A673 (cell line): ENCODE data around the gene LYZ. TPM values are rescaled to one million over a fixed set of nuclear protein-coding genes. Genes with fewer than 3 reads are reported as not detected.

Experiments
- BruUV-seq: library from RNA; stranded (reverse); fragments of 400-500 nt; replicated peaks from 2 replicates; lab custom pipeline; 2021; lab: Mats Ljungman, UMichigan
- CTCF ChIA-PET: fragments of 300-600 bp; sonication (Branson Sonifier 250); formaldehyde crosslinking; loops from one replicate; lab custom pipeline; 2022; ENCODE audit warnings: antibody characterized with exemption; lab: Charles Lee
- POLR2A ChIA-PET: fragments of 300-600 bp; sonication (Branson Sonifier 250); formaldehyde crosslinking; loops from one replicate; lab custom pipeline; 2022; ENCODE audit warnings: antibody characterized with exemption; ENCODE audit not compliant: low non-redundant PET; lab: Charles Lee
- DNase-seq: peaks from one replicate; pipeline ENCODE4 v3.0.0-alpha.2; 2015; ENCODE audit warnings: low spot score
- H3K27ac ChIP-seq: fragments of 200-600 bp; sonication (generic); 2 replicates; pipeline ENCODE4 v1.5.1; 2016; ENCODE audit warnings: mixed run types, low read depth, mild to moderate bottlenecking, mixed read lengths, antibody characterized with exemption, low read length; ENCODE audit not compliant: poor library complexity, severe bottlenecking
- H3K27me3 ChIP-seq: fragments of 200-600 bp; sonication (generic); replicated peaks from 2 replicates; pipeline ENCODE4 v1.6.1; 2017; ENCODE audit warnings: mixed run types, low read depth, mild to moderate bottlenecking, mixed read lengths, antibody characterized with exemption, low read length; ENCODE audit not compliant: insufficient read depth, poor library complexity
- H3K36me3 ChIP-seq: fragments of 200-600 bp; sonication (generic); 2 replicates; pipeline ENCODE4 v1.6.1; 2016; ENCODE audit warnings: mixed run types, mild to moderate bottlenecking, mixed read lengths, antibody characterized with exemption, low read length; ENCODE audit not compliant: insufficient read depth, poor library complexity, severe bottlenecking
- H3K4me1 ChIP-seq: fragments of 200-600 bp; sonication (generic); 2 replicates; pipeline ENCODE4 v1.6.1; 2017; ENCODE audit warnings: mixed run types, mild to moderate bottlenecking, mixed read lengths, antibody characterized with exemption, low read length; ENCODE audit not compliant: insufficient read depth, poor library complexity, severe bottlenecking
- H3K4me3 ChIP-seq: fragments of 200-600 bp; sonication (generic); 2 replicates; pipeline ENCODE4 v1.5.1; 2016; ENCODE audit warnings: low read depth, mixed run types, mild to moderate bottlenecking, mixed read lengths, low read length; ENCODE audit not compliant: poor library complexity, severe bottlenecking
- H3K9me3 ChIP-seq: fragments of 200-600 bp; sonication (generic); 2 replicates; pipeline ENCODE4 v1.6.1; 2016; ENCODE audit warnings: mixed run types, low read depth, mild to moderate bottlenecking, mixed read lengths, antibody characterized with exemption, low read length; ENCODE audit not compliant: poor library complexity, severe bottlenecking
- EZH2 ChIP-seq: fragments of 200-600 bp; sonication (generic); IDR thresholded peaks from 2 replicates; pipeline ENCODE4 v1.6.1; 2017; ENCODE audit warnings: borderline replicate concordance, low read depth, mild to moderate bottlenecking, mixed read lengths, antibody characterized with exemption, low read length; ENCODE audit not compliant: poor library complexity, severe bottlenecking
- intact Hi-C: fragments of 100-400 bp; cut with micrococcal nuclease; formaldehyde crosslinking; loops from one replicate; pipeline ENCODE4 v1.10.0; 2022; ENCODE audit not compliant: unreplicated experiment
- total RNA-seq: library from RNA; stranded (reverse); gene quantifications from 2 replicates; pipeline ENCODE4 v1.2.3, GENCODE V29; 2021
- TF ChIP-seq, protein P1 (sequence below): fragments of 300-800, 200-600 bp; sonication (generic); conservative IDR thresholded peaks from 2 replicates; pipeline ENCODE4 v1.5.1; 2017; ENCODE audit warnings: low read depth, mild to moderate bottlenecking, antibody characterized with exemption, low read length, moderate library complexity, mixed read lengths

LYZ gene
- total RNA-seq, 1 experiment from 2014 or later, result 0.32 TPM

DNA sequence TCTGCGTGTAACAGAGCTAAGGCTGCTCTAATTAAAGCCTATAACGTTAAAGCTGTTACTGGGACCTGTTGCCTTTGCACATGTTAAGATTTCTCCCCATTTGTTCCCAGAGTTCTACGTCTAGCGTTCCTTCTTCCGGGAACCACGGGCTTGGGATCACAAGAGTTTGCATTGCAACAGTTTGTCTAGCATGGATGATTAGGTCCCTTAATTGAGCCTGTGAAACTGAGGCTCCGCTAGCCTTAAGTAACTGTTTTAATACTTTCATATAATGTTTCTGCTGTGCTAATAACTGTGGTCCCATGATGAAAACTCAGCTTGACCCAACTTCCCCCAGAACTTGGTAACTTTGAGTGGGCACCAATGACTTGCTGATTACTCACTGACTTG, 16.7 kb upstream of the LYZ start:
- Histone ChIP-seq H3K4me3 (peak overlapping the region; percentile 25), H3K27me3 (peaks cover 17% of the 10 kb centered on the region), H3K36me3 (no peaks in the 10 kb centered on the region), H3K9me3 (no peaks in the 10 kb centered on the region), H3K4me1 (peaks cover 3% of the 10 kb centered on the region), H3K27ac (no peak overlapping the region)
- TF ChIP-seq, protein P1, sequence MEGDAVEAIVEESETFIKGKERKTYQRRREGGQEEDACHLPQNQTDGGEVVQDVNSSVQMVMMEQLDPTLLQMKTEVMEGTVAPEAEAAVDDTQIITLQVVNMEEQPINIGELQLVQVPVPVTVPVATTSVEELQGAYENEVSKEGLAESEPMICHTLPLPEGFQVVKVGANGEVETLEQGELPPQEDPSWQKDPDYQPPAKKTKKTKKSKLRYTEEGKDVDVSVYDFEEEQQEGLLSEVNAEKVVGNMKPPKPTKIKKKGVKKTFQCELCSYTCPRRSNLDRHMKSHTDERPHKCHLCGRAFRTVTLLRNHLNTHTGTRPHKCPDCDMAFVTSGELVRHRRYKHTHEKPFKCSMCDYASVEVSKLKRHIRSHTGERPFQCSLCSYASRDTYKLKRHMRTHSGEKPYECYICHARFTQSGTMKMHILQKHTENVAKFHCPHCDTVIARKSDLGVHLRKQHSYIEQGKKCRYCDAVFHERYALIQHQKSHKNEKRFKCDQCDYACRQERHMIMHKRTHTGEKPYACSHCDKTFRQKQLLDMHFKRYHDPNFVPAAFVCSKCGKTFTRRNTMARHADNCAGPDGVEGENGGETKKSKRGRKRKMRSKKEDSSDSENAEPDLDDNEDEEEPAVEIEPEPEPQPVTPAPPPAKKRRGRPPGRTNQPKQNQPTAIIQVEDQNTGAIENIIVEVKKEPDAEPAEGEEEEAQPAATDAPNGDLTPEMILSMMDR, result no peak
- TF ChIP-seq EZH2, result no peak
- intact Hi-C loops, result no loop called here
- POLR2A ChIA-PET, result no interaction called here
- CTCF ChIA-PET, result no interaction called here
- no peak for DNase-seq
- no TSS peak for BruUV-seq

DNA sequence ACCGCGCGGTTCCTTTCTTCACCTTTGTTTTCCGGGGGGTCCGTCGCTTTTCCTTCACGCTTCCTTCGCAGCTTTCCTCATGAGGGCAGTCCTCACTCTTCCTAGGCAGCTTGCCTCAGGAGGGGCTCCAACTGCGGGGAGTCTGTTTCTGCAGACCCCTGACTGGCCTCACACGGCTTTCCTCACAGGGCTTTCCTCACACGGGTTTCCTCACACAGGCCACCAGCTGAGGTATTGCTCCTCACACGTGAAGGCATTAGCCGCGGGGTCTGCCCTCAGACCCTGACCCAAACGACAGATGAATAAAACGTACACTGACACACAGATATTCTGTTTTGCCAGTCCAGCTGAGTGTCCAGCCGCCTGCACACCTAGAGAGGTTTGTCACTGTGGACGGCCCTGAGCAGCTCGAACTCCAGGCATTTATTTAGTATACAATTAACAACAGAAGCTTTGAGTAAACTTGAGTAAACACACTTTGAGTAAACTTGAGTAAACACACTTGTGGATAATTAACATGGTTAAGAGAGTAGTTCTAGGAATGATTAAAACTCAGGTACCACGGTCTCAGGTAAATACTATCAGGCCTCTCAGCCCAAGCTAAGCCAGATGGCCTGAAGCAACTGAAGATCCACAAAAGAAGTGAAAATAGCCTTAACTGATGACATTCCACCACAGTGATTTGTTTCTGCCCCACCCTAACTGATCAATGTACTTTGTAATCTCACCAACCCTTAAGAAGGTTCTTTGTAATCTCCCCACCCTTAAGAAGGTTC, 16.1 kb upstream of the LYZ start:
- Histone ChIP-seq H3K4me1 (peaks cover 3% of the 10 kb centered on the region), H3K27ac (no peak overlapping the region), H3K27me3 (peaks cover 17% of the 10 kb centered on the region), H3K4me3 (no peak overlapping the region), H3K36me3 (no peaks in the 10 kb centered on the region), H3K9me3 (no peaks in the 10 kb centered on the region)
- CTCF ChIA-PET, result no interaction called here
- intact Hi-C loops, result no loop called here
- no peak for DNase-seq
- POLR2A ChIA-PET, result no interaction called here
- no peak for TF ChIP-seq EZH2
- TF ChIP-seq, protein P1, result no peak
- BruUV-seq, result no TSS peak

DNA sequence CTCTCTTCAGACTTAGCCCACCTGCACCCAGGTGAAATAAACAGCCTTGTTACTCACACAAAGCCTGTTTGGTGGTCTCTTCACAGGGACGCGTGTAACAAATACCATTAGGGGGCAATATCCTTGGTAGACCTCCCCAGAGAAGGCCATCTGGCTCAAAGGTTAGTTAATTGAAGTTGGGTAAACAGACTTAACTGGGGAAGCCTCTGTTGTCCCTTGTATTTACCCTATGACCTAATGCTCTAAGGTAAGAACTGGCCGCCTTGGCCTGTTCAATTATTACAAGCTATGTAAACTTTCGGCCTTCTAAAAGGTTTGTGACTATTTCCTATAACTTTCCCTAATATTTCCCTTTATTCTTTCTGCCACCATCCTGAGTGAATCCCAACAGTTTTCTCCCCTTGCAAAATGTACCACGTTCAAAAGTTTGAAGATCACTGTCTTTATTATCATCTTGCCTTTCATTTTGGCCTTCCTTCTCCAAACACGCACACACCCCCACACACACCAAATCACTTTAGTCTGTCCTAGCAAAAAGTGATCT, 15.3 kb upstream of the LYZ start:
- no peaks in the 10 kb centered on the region for H3K9me3 ChIP-seq
- H3K27ac ChIP-seq, result no peak overlapping the region
- no peak overlapping the region for H3K4me3 ChIP-seq
- TF ChIP-seq EZH2, result no peak
- TF ChIP-seq, protein P1, result no peak
- no peak for DNase-seq
- peaks cover 3% of the 10 kb centered on the region for H3K4me1 ChIP-seq
- no peaks in the 10 kb centered on the region for H3K36me3 ChIP-seq
- no TSS peak for BruUV-seq
- intact Hi-C loops, result no loop called here
- ChIA-PET POLR2A (no interaction called here), CTCF (no interaction called here)
- peaks cover 17% of the 10 kb centered on the region for H3K27me3 ChIP-seq
